Keratinocyte (primary cell): ENCODE results near the gene RALGAPA2.

Experiments used
- CTCF ChIP-seq, 3 experiments: IDR thresholded peaks in 1 of 3; conservative IDR thresholded peaks in 1 of 3; optimal IDR thresholded peaks in 1 of 3; 2 replicates in 2 of 3; 3 replicates in 1 of 3; pipeline versions ENCODE3 to v1.5.1; 2011; ENCODE audit warnings: low read length in 3 of 3, mild to moderate bottlenecking in 3 of 3, moderate library complexity in 2 of 3, control low read depth in 1 of 3, inconsistent platforms in 1 of 3; ENCODE audit not compliant: insufficient read depth in 2 of 3; ENCODE audit errors: extremely low read depth in 1 of 3
- EZH2 ChIP-seq: IDR thresholded peaks from one replicate; pipeline ENCODE4 v1.6.1; 2012; ENCODE audit warnings: inconsistent platforms, mild to moderate bottlenecking, low read length, moderate library complexity

- TF ChIP-seq CTCF (optimal IDR thresholded peaks at IDR 0.05 in 1 of 3, IDR thresholded peaks at IDR 0.05 in 1 of 3, conservative IDR thresholded peaks at IDR 0.05 in 1 of 3; ENCODE audit: extremely low read depth in 1 of 3, insufficient read depth in 2 of 3, low read length in 3 of 3) (no peak), EZH2 (no peak)
These were observed 23.9 kb upstream of the RALGAPA2 start for GRCh38 chr20:20736303-20736702.
